Esophagus muscularis mucosa (tissue), 4 donors: ENCODE data around the gene ABCD2. TPM values are rescaled to one million over a fixed set of nuclear protein-coding genes. Genes with fewer than 3 reads are reported as not detected.

Experiments
- DNase-seq: peaks from one replicate; pipeline ENCODE4 v3.0.0-alpha.2; 2017; ENCODE audit errors: extremely low spot score
- H3K27ac ChIP-seq, 4 donors: fragments of 200-600 bp; sonication (generic); replicated peaks in 1 of 4; 1 replicate in 3 of 4; 2 replicates in 1 of 4; pipeline ENCODE4 v1.5.1; 2016 to 2019; ENCODE audit warnings: mild to moderate bottlenecking in 1 of 4
- H3K27me3 ChIP-seq, 4 donors: fragments of 200-600 bp; sonication (generic); one replicate each; pipeline versions ENCODE4 v1.5.1 to v1.6.0; 2016 to 2019
- H3K36me3 ChIP-seq, 4 donors: fragments of 200-600 bp; sonication (generic); one replicate each; pipeline ENCODE4 v1.5.1; 2016 to 2019
- H3K4me1 ChIP-seq, 4 donors: fragments of 200-600 bp; sonication (generic); one replicate each; pipeline ENCODE4 v1.5.1; 2016 to 2019
- H3K4me3 ChIP-seq, 4 donors: fragments of 200-600 bp; sonication (generic); 1 replicate in 2 of 4; 2 replicates in 2 of 4; pipeline ENCODE4 v1.5.1; 2016 to 2019; ENCODE audit warnings: mild to moderate bottlenecking in 4 of 4, moderate library complexity in 1 of 4
- H3K9me3 ChIP-seq, 4 donors: fragments of 200-600 bp; sonication (generic); 1 replicate in 3 of 4; 2 replicates in 1 of 4; pipeline ENCODE4 v1.5.1; 2016 to 2019
- CTCF ChIP-seq, 3 experiments: fragments of 200-600 bp in 2 of 3; fragments of 450-650 bp in 1 of 3; sonication (generic) in 2 of 3; IDR thresholded peaks; one replicate each; pipeline ENCODE4 v1.5.1; 2017 to 2019; ENCODE audit warnings: antibody characterized with exemption in 3 of 3, mild to moderate bottlenecking in 2 of 3, moderate library complexity in 1 of 3
- EP300 ChIP-seq: sonication (generic); formaldehyde crosslinking; IDR thresholded peaks from one replicate; pipeline ENCODE4 v1.6.1; 2017; ENCODE audit warnings: antibody characterized with exemption
- POLR2A ChIP-seq: fragments of 450-650 bp; IDR thresholded peaks from one replicate; pipeline ENCODE4 v1.6.1; 2017; ENCODE audit warnings: antibody characterized with exemption, moderate library complexity, mild to moderate bottlenecking, low read depth
- POLR2AphosphoS5 ChIP-seq, 2 donors: sonication (generic); formaldehyde crosslinking; IDR thresholded peaks; one replicate each; pipeline ENCODE4 v1.6.1; 2017; ENCODE audit warnings: antibody characterized with exemption in 2 of 2
- WGBS: methylation state at CpG from one replicate; pipeline ENCODE4 v1.1.5; 2018; 5-methylcytosine and 5-hydroxymethylcytosine counted together
- intact Hi-C: fragments of 100-400 bp; cut with DNase I; formaldehyde crosslinking; loops from one replicate; pipeline ENCODE4 v1.15.1; 2023
- total RNA-seq, 4 donors: library from RNA; depleted of rRNA; stranded (reverse); fragments of >200 nt; gene quantifications; one replicate each; pipeline versions ENCODE4 v1.1.0 to v1.2.1, GENCODE V29; 2016

ABCD2 gene
- total RNA-seq, 4 donors from 2014 or later = 0.39 to 1.8 (median 0.97) TPM

GRCh38 chr12:39510001-39510400 is 109.6 kb downstream of the ABCD2 start:
- no peak overlapping the region for H3K27ac ChIP-seq
- no peaks in the 10 kb centered on the region for H3K36me3 ChIP-seq
- intact Hi-C loops = no loop called here
- 100% methylated on average over 1 of the region's 1 CpG for WGBS
- peaks cover 0 to 7% (median 3%) of the 10 kb centered on the region in 4 donors for H3K9me3 ChIP-seq
- no peak for TF ChIP-seq POLR2AphosphoS5 (IDR thresholded peaks at IDR 0.05)
- TF ChIP-seq CTCF (IDR thresholded peaks at IDR 0.05) = no peak
- TF ChIP-seq POLR2A = no peak
- no peak for TF ChIP-seq EP300
- H3K4me1 ChIP-seq = no peaks in the 10 kb centered on the region
- no peak for DNase-seq
- H3K27me3 ChIP-seq = no peaks in the 10 kb centered on the region
- H3K4me3 ChIP-seq = no peak overlapping the region

GRCh38 chr12:39505554-39505953 is 114.0 kb downstream of the ABCD2 start:
- Histone ChIP-seq H3K4me1 (no peaks in the 10 kb centered on the region), H3K9me3 (no peaks in the 10 kb centered on the region), H3K27ac (no peak overlapping the region), H3K36me3 (no peaks in the 10 kb centered on the region), H3K27me3 (no peaks in the 10 kb centered on the region), H3K4me3 (no peak overlapping the region)
- DNase-seq = no peak
- intact Hi-C loops = no loop called here
- TF ChIP-seq POLR2A (no peak), POLR2AphosphoS5 (IDR thresholded peaks at IDR 0.05) (no peak), CTCF (IDR thresholded peaks at IDR 0.05) (no peak), EP300 (no peak)

GRCh38 chr12:39505023-39505422 is 114.6 kb downstream of the ABCD2 start:
- Histone ChIP-seq H3K9me3 (no peaks in the 10 kb centered on the region), H3K27ac (no peak overlapping the region), H3K36me3 (no peaks in the 10 kb centered on the region), H3K4me1 (no peaks in the 10 kb centered on the region), H3K27me3 (no peaks in the 10 kb centered on the region), H3K4me3 (no peak overlapping the region)
- no peak for TF ChIP-seq CTCF (IDR thresholded peaks at IDR 0.05)
- no peak for TF ChIP-seq EP300
- no peak for TF ChIP-seq POLR2AphosphoS5 (IDR thresholded peaks at IDR 0.05)
- TF ChIP-seq POLR2A = no peak
- DNase-seq = no peak
- 74% methylated on average over 2 of the region's 2 CpGs for WGBS
- intact Hi-C loops = no loop called here

GRCh38 chr12:39503439-39503838 is 116.2 kb downstream of the ABCD2 start:
- Histone ChIP-seq H3K9me3 (no peaks in the 10 kb centered on the region), H3K4me1 (no peaks in the 10 kb centered on the region), H3K36me3 (no peaks in the 10 kb centered on the region), H3K27me3 (no peaks in the 10 kb centered on the region), H3K27ac (no peak overlapping the region), H3K4me3 (no peak overlapping the region)
- no peak for DNase-seq
- intact Hi-C loops = no loop called here
- no peak for TF ChIP-seq POLR2AphosphoS5 (IDR thresholded peaks at IDR 0.05)
- TF ChIP-seq POLR2A = no peak
- no peak for TF ChIP-seq EP300
- TF ChIP-seq CTCF (IDR thresholded peaks at IDR 0.05) = no peak
- WGBS = 96% methylated on average over 1 of the region's 1 CpG

GRCh38 chr12:39502726-39503125 is 116.9 kb downstream of the ABCD2 start:
- Histone ChIP-seq H3K4me1 (no peaks in the 10 kb centered on the region), H3K27ac (no peak overlapping the region), H3K9me3 (no peaks in the 10 kb centered on the region), H3K4me3 (no peak overlapping the region), H3K27me3 (no peaks in the 10 kb centered on the region), H3K36me3 (no peaks in the 10 kb centered on the region)
- intact Hi-C loops = no loop called here
- no peak for DNase-seq
- TF ChIP-seq POLR2AphosphoS5 (IDR thresholded peaks at IDR 0.05) (no peak), EP300 (no peak), CTCF (IDR thresholded peaks at IDR 0.05) (no peak), POLR2A (no peak)
- 72% methylated on average over 1 of the region's 1 CpG for WGBS
